ENCODE data around the gene RFX4.

The RFX4 gene

GRCh38 chr12:106692896-106693820 is 110.4 kb downstream of the RFX4 start:
- TF ChIP-seq CTCF (conservative IDR thresholded peaks at IDR 0.05) (no peak), ZFX (IDR thresholded peaks at IDR 0.05) (no peak)
- H3K27ac ChIP-seq: no peak overlapping the region

DNA sequence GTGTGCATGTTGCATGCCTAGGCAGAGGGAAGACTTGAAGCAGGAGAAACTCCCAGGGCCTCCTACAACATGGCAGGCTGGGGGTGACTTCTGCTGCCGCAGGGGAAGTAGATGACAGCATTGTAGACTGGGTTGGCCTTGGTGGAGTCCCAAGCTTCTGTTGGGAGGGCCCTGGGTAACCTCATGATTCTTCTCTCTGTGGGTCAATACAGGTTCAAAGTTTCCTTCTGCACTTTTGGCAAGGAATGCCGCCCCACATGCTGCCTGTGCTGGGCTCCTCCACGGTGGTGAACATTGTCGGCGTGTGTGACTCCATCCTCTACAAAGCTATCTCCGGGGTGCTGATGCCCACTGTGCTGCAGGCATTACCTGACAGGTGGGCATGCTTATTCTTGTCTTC is 113.3 kb downstream of the RFX4 start:
- no peak for TF ChIP-seq CTCF (conservative IDR thresholded peaks at IDR 0.05)
- no peak for TF ChIP-seq ZFX (IDR thresholded peaks at IDR 0.05)

DNA sequence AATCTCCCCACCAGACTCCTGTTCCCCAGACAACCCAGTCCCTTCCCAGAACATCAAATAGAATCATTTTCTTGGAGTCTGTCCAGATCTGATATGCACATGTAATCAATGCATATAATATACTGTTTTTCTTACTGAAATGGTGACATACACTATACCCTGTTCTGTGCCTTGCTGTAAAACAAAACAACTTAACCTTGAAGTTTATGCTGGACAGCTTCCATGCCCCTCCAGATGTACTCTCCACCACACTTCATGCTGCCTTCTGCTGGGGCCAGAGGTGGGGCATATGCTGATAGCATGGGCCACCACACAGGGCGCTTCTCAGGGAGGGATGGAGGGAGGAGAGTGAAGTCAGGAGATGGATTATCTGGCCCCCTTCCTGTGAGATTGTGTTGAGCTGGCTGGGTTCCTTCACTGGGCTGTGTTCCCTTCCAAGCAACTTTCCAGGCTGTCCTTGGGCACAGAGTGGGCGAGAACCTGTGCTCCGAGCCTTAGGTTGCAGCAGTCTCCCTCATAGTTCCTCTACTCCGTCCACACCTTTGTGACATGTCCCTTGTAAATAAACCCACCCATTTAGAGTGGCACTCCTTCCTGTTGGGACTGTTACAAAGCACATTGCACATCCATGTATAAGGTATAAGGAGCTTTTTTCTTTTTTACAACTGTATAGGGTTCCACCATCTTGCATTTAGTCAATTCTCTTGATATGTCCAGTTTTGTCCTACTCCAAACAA is 114.0 kb downstream of the RFX4 start:
- no peak overlapping the region for H3K27ac ChIP-seq
- no peak for TF ChIP-seq CTCF (conservative IDR thresholded peaks at IDR 0.05)
- TF ChIP-seq ZFX (IDR thresholded peaks at IDR 0.05): no peak

More for the DNA sequence above, 113.3 kb downstream of the RFX4 start:
- no peak overlapping the region for H3K27ac ChIP-seq

DNA sequence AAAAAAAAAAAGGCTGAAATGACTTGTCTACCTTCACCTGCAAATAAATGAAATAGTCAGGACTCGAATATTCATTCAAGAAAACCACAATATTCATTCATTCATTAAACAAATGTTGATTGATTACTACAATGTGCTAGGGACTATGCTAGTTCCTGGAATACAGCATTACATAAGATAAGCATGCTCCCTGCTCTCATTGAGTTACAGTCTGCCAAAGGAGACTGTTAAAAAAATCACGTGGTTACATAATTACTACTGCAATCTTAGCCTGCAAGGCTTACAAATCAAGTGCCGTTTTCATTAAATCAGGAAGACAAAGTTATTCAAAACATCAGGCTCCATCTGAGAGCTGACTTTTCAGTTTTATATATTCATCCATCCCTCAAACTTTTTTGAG is 121.3 kb downstream of the RFX4 start:
- H3K27ac ChIP-seq: no peak overlapping the region
- TF ChIP-seq CTCF (conservative IDR thresholded peaks at IDR 0.05): no peak
- TF ChIP-seq ZFX (IDR thresholded peaks at IDR 0.05): no peak

DNA sequence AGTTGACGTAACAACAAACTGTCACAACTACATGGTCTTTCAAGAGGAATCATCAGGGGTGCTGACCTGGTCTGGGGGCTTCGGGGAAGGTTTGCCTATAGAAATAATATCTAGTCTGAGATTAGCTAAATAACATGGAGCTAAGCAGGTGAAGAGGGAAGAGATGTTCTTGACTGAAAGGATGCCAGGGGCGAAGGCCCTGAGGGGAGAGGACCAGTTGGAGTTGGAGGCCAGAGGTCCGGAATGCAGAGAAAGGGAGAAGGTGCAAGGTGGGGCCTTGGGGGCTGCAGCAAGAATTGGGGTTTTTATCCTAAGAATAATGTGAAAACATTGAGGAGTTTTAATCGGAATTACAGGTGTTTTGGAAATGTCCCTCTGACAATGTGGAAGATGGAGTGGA is 123.2 kb downstream of the RFX4 start:
- TF ChIP-seq CTCF (conservative IDR thresholded peaks at IDR 0.05): no peak
- TF ChIP-seq ZFX (IDR thresholded peaks at IDR 0.05): no peak
- H3K27ac ChIP-seq: no peak overlapping the region

- TF ChIP-seq ZFX (IDR thresholded peaks at IDR 0.05) (no peak), CTCF (conservative IDR thresholded peaks at IDR 0.05) (no peak; the same call in 1 of the 2 replicates)
- no peak overlapping the region for H3K27ac ChIP-seq
Measured at GRCh38 chr12:106709068-106709511, 126.3 kb downstream of the RFX4 start.

All from C4-2B (cell line).